ENCODE measurements around the gene SLC41A3. TPM values are rescaled to one million over a fixed set of nuclear protein-coding genes. Genes with fewer than 3 reads are reported as not detected.

Gene SLC41A3
- total RNA-seq, 1 donor from 2014 or later: 58.8 TPM

GRCh38 chr3:126108676-126109050 lies 24.7 kb upstream of the SLC41A3 start:
- no peak for DNase-seq (ENCODE audit: low read depth, low spot score)
- TF ChIP-seq CTCF (conservative IDR thresholded peaks at IDR 0.05): no peak
- Mint-ChIP-seq H3K9me3 (no peaks in the 10 kb centered on the region), H3K36me3 (ENCODE audit: low read depth) (no peaks in the 10 kb centered on the region), H3K27ac (ENCODE audit: unreplicated experiment) (peak overlapping the region; percentile 23), H3K4me3 (no peak overlapping the region), H3K4me1 (peaks cover 20% of the 10 kb centered on the region), H3K27me3 (ENCODE audit: low read depth) (no peaks in the 10 kb centered on the region)

GRCh38 chr3:126107957-126108675 lies 24.2 kb upstream of the SLC41A3 start:
- Mint-ChIP-seq H3K9me3 (no peaks in the 10 kb centered on the region), H3K27ac (ENCODE audit: unreplicated experiment) (peak overlapping the region; percentile 50), H3K4me3 (no peak overlapping the region), H3K4me1 (peaks cover 20% of the 10 kb centered on the region), H3K27me3 (ENCODE audit: low read depth) (no peaks in the 10 kb centered on the region), H3K36me3 (ENCODE audit: low read depth) (no peaks in the 10 kb centered on the region)
- no peak for DNase-seq (ENCODE audit: low read depth, low spot score)
- TF ChIP-seq CTCF (conservative IDR thresholded peaks at IDR 0.05): no peak

GRCh38 chr3:126107203-126107939 lies 23.4 kb upstream of the SLC41A3 start:
- no peak overlapping the region for H3K4me3 Mint-ChIP-seq
- no peaks in the 10 kb centered on the region for H3K27me3 Mint-ChIP-seq (ENCODE audit: low read depth)
- H3K9me3 Mint-ChIP-seq: no peaks in the 10 kb centered on the region
- H3K27ac Mint-ChIP-seq (ENCODE audit: unreplicated experiment): no peak overlapping the region
- no peak for DNase-seq (ENCODE audit: low read depth, low spot score)
- TF ChIP-seq CTCF (conservative IDR thresholded peaks at IDR 0.05): no peak
- H3K36me3 Mint-ChIP-seq (ENCODE audit: low read depth): no peaks in the 10 kb centered on the region
- peaks cover 14% of the 10 kb centered on the region for H3K4me1 Mint-ChIP-seq

GRCh38 chr3:126106336-126107202 lies 22.6 kb upstream of the SLC41A3 start:
- Mint-ChIP-seq H3K27ac (ENCODE audit: unreplicated experiment) (no peak overlapping the region), H3K36me3 (ENCODE audit: low read depth) (no peaks in the 10 kb centered on the region), H3K27me3 (ENCODE audit: low read depth) (no peaks in the 10 kb centered on the region), H3K9me3 (no peaks in the 10 kb centered on the region), H3K4me3 (no peak overlapping the region), H3K4me1 (peaks cover 14% of the 10 kb centered on the region)
- TF ChIP-seq CTCF (conservative IDR thresholded peaks at IDR 0.05): no peak
- no peak for DNase-seq (ENCODE audit: low read depth, low spot score)

- Mint-ChIP-seq H3K27ac (ENCODE audit: unreplicated experiment) (peak overlapping the region; percentile 27), H3K27me3 (ENCODE audit: low read depth) (no peaks in the 10 kb centered on the region), H3K4me3 (no peak overlapping the region), H3K4me1 (peaks cover 13% of the 10 kb centered on the region), H3K36me3 (ENCODE audit: low read depth) (no peaks in the 10 kb centered on the region), H3K9me3 (no peaks in the 10 kb centered on the region)
- no peak for DNase-seq (ENCODE audit: low read depth, low spot score)
- no peak for TF ChIP-seq CTCF (conservative IDR thresholded peaks at IDR 0.05)
Observed at GRCh38 chr3:126105691-126106187, 21.8 kb upstream of the SLC41A3 start.
